AG04450 (cell line): ENCODE results near the gene LVRN. TPM values are rescaled to one million over a fixed set of nuclear protein-coding genes. Genes with fewer than 3 reads are reported as not detected.
A peak's percentile ranks its signal among the peaks of the same experiment; 100 is the strongest.

Source experiments
- CTCF ChIA-PET: fragments of 300-600, 350-600 bp; formaldehyde crosslinking; extraction: SDS; loops from one replicate; lab custom pipeline; 2022; ENCODE audit warnings: antibody characterized with exemption, inconsistent platforms; lab: Charles Lee
- POLR2A ChIA-PET: fragments of 350-600 bp; formaldehyde crosslinking; extraction: SDS; loops from one replicate; lab custom pipeline; 2021; ENCODE audit warnings: antibody characterized with exemption, inconsistent platforms; lab: Yijun Ruan, JAX
- DNase-seq: peaks from one replicate; pipeline ENCODE4 v3.0.0-alpha.2; 2011; ENCODE audit warnings: low read depth, low spot score
- H3K27ac ChIP-seq: one replicate; pipeline ENCODE4 v1.5.1; 2012; ENCODE audit warnings: low read depth, low read length, control low read depth
- H3K27me3 ChIP-seq: one replicate; pipeline ENCODE4 v1.6.0; 2012; ENCODE audit warnings: low read length; ENCODE audit not compliant: control insufficient read depth, insufficient read depth
- H3K4me3 ChIP-seq: 2 replicates; pipeline ENCODE4 v1.5.1; 2011; ENCODE audit warnings: mild to moderate bottlenecking, low read depth, low read length, control low read depth
- H3K9me3 ChIP-seq: 2 replicates; pipeline ENCODE4 v1.5.1; 2012; ENCODE audit warnings: low read length; ENCODE audit not compliant: control insufficient read depth, insufficient read depth
- polyA plus RNA-seq: library from polyadenylated mRNA; depleted of rRNA; stranded (reverse); fragments of >200 nt; gene quantifications from 2 replicates; pipeline ENCODE4 v1.2.3, GENCODE V29; 2011
- TF ChIP-seq, protein P1 (sequence below): IDR thresholded peaks from 2 replicates; pipeline ENCODE4 v1.5.1; 2011; ENCODE audit warnings: low read depth, low read length, control low read depth, inconsistent platforms

Gene LVRN
- polyA plus RNA-seq, 1 experiment = 0.53 TPM

- Histone ChIP-seq H3K4me3 (no peak overlapping the region), H3K27ac (no peak overlapping the region), H3K9me3 (no peaks in the 10 kb centered on the region), H3K27me3 (no peaks in the 10 kb centered on the region)
- DNase-seq = no peak
- POLR2A ChIA-PET = no interaction called here
- TF ChIP-seq, protein P1, sequence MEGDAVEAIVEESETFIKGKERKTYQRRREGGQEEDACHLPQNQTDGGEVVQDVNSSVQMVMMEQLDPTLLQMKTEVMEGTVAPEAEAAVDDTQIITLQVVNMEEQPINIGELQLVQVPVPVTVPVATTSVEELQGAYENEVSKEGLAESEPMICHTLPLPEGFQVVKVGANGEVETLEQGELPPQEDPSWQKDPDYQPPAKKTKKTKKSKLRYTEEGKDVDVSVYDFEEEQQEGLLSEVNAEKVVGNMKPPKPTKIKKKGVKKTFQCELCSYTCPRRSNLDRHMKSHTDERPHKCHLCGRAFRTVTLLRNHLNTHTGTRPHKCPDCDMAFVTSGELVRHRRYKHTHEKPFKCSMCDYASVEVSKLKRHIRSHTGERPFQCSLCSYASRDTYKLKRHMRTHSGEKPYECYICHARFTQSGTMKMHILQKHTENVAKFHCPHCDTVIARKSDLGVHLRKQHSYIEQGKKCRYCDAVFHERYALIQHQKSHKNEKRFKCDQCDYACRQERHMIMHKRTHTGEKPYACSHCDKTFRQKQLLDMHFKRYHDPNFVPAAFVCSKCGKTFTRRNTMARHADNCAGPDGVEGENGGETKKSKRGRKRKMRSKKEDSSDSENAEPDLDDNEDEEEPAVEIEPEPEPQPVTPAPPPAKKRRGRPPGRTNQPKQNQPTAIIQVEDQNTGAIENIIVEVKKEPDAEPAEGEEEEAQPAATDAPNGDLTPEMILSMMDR = no peak
- CTCF ChIA-PET = interaction anchor here (1.5 kb wide), 1 partner anchor 58 kb away, joined by 4 read pairs; no protein-coding TSS in a partner anchor
Measured at GRCh38 chr5:116009806-116010205, 47.5 kb downstream of the LVRN start.

DNA sequence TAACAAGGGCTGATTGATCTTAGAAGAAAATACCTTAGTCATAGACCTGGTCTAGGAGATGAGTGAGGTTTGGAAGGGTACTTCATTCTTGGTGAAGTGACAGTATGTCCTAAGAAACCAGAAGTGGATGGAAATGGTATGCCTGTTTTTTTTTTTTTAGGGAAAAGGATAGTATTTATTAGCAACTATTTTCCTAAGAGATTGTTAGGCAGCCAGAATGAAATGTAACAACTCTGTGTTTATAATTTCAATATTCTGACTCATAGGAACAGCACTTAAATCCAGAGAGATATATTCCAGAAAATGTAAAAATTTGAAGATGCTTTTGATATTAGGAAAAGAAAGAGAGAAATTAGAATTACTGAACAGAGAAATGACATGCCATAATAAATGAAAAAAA is 48.8 kb downstream of the LVRN start:
- TF ChIP-seq, protein P1 = no peak
- POLR2A ChIA-PET = no interaction called here

GRCh38 chr5:116013207-116013785 is 51.0 kb downstream of the LVRN start:
- CTCF ChIA-PET = no interaction called here
- TF ChIP-seq, protein P1 = no peak
- Histone ChIP-seq H3K27ac (no peak overlapping the region), H3K27me3 (no peaks in the 10 kb centered on the region), H3K9me3 (no peaks in the 10 kb centered on the region), H3K4me3 (no peak overlapping the region)
- DNase-seq = no peak
- POLR2A ChIA-PET = no interaction called here

More for the DNA sequence above, 48.8 kb downstream of the LVRN start:
- Histone ChIP-seq H3K4me3 (no peak overlapping the region), H3K27ac (no peak overlapping the region), H3K9me3 (no peaks in the 10 kb centered on the region), H3K27me3 (no peaks in the 10 kb centered on the region)
- DNase-seq = no peak
- CTCF ChIA-PET = no interaction called here

DNA sequence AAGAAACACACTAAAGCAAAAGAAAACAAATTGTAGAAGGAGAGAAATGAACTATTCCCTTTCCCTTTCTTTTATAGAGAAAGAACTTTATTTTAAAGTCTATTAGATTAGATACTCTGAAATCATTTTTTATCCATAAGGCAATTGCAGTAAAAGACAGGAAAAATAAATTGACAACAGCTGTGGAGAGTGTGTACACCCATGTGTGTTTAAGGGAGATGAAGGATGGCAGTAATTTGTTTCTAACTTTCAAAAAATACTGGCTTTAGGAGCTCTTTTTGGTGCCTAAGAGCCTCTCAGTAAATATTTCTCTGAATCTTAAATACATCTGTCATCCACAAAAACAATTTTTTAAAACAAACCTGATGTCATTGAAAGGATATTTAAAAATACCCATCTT is 51.7 kb downstream of the LVRN start:
- DNase-seq = no peak
- Histone ChIP-seq H3K27me3 (no peaks in the 10 kb centered on the region), H3K4me3 (no peak overlapping the region), H3K9me3 (no peaks in the 10 kb centered on the region), H3K27ac (no peak overlapping the region)
- CTCF ChIA-PET = no interaction called here
- POLR2A ChIA-PET = no interaction called here
- TF ChIP-seq, protein P1 = no peak

DNA sequence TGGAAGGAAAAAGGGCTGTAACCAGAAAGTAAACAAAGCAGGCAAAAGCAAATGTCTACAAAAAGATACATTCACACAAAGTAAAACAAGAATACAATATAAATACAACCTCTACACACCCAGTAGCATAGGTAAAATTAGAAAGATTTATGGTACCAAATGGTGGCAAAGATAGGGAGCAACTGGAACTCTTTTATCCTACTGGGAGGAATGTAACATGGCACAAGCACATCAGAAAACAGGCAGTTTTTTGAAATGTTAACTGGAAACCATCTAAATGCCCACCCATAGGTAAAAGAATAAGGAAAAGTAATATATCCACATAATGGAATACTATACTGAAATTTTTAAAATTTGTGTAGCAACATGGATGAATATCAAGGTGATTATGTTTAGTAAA is 61.3 kb downstream of the LVRN start:
- TF ChIP-seq, protein P1 = peak; percentile 28; the same call in 1 of the 2 replicates
- no peak overlapping the region for H3K4me3 ChIP-seq
- no peaks in the 10 kb centered on the region for H3K9me3 ChIP-seq
- no peaks in the 10 kb centered on the region for H3K27me3 ChIP-seq
- POLR2A ChIA-PET = no interaction called here
- CTCF ChIA-PET = interaction anchor here (1.0 kb wide), 1 partner anchor 45 kb away, joined by 4 read pairs; no protein-coding TSS in a partner anchor
- H3K27ac ChIP-seq = no peak overlapping the region
- no peak for DNase-seq
